ENCODE measurements around the gene POLE4. TPM values are rescaled to one million over a fixed set of nuclear protein-coding genes. Genes with fewer than 3 reads are reported as not detected.

POLE4 gene
- polyA plus RNA-seq, 1 of the 3 experiments (the other 2 are of a cell fraction): 42.1 TPM

DNA sequence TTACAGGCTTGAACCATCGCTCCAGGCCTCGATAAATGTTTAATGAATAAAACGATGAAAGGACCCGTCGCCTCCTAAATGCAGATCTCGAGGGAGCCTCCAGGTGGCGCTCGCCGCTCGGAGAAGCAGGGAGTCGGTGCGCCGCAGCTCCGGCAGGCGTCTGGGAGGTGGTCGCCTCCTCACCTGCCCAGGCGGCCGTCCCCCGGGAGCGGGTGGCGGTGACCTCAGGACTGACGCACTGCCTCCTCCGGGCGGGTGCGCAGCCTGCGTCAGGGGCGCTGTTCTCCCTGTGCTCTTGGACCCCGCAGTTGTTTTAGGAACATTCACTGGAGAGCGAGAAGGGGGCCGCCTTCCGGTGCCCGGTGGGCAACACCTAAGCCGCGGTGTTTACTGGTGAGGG, 38.6 kb upstream of the POLE4 start (continued):
- no peak for TF ChIP-seq TEAD4 (IDR thresholded peaks at IDR 0.05; ENCODE audit: borderline replicate concordance, insufficient read depth)
- peak; percentile 77 for TF ChIP-seq SMC3 (IDR thresholded peaks at IDR 0.05; ENCODE audit: low read depth, low read length)
- no peak for TF ChIP-seq NRF1 (IDR thresholded peaks at IDR 0.05; ENCODE audit: low read depth, low read length)
- no peak for TF ChIP-seq EZH2phosphoT487 (IDR thresholded peaks at IDR 0.05; ENCODE audit: borderline replicate concordance, low read depth)
- no peak for TF ChIP-seq MEF2A (IDR thresholded peaks at IDR 0.05; ENCODE audit: borderline replicate concordance, low read depth)
- TF ChIP-seq GATA2 (CRISPR knock-in tag; IDR thresholded peaks at IDR 0.05): no peak

DNA sequence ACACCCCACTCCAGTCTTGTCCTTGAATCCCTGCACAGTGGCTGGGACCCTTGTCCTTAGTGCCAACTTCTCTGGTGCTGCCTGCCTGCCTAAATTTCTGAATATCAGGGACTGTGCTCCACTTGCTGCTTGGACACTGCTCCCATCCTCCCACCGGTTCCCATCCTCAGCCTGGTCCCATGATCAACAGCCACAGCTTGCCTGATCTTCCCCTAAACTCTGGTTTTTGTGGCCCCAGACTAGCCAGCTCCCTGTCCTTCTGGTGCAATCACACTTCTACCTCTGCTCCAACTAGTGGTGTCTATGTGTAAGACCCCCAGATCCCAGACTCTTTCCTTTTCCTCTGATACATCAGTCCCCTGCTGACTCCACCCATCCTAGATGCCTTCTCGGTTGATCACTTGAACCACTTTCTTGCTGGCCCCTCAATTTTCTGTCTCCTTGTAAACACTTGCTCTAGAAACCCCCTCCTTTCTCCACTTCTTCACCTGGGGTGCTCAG, 37.2 kb upstream of the POLE4 start:
- 97% methylated on average over 2 of the region's 2 CpGs for WGBS (ENCODE audit: low lambda C conversion rate)
- H4K20me1 ChIP-seq (ENCODE audit: insufficient read depth): no peaks in the 10 kb centered on the region
- no peaks in the 10 kb centered on the region for H3K27me3 ChIP-seq (ENCODE audit: insufficient read depth)
- no peaks in the 10 kb centered on the region for H3K36me3 ChIP-seq (replicated peaks in 1 of 2; ENCODE audit: control insufficient read depth in 1 of 2, insufficient read depth in 2 of 2, low read length in 1 of 2)
- CTCF ChIA-PET: interaction anchor here (0.6 to 4.4 kb wide), 10 partner anchors 9 to 279 kb away, joined by 3 to 33 read pairs (median 10); partner anchors contain the start of gene TACR1
- TF ChIP-seq ZBTB33 (IDR thresholded peaks at IDR 0.05; ENCODE audit: borderline replicate concordance, low read depth): no peak
- TF ChIP-seq NFIC (IDR thresholded peaks at IDR 0.05; ENCODE audit: borderline replicate concordance): no peak
- TF ChIP-seq MEF2A (IDR thresholded peaks at IDR 0.05; ENCODE audit: borderline replicate concordance, low read depth): no peak
- no peak for TF ChIP-seq MXI1 (IDR thresholded peaks at IDR 0.05; ENCODE audit: low read depth, low read length)
- TF ChIP-seq RXRA (IDR thresholded peaks at IDR 0.05; ENCODE audit: borderline replicate concordance, low read depth): no peak
- TF ChIP-seq EZH2phosphoT487 (IDR thresholded peaks at IDR 0.05; ENCODE audit: borderline replicate concordance, low read depth): no peak
- no peak for TF ChIP-seq IRF3 (IDR thresholded peaks at IDR 0.05; ENCODE audit: low read depth, low read length)
- no peak for TF ChIP-seq PBX3 (IDR thresholded peaks at IDR 0.05)
- H3K9me2 ChIP-seq: no peaks in the 10 kb centered on the region
- DNase-seq: no peak
- H3F3A ChIP-seq (replicated peaks; ENCODE audit: insufficient read depth): no peaks in the 10 kb centered on the region
- POLR2A ChIA-PET: no interaction called here
- H3K27ac ChIP-seq (ENCODE audit: low read depth in 2 of 2, low read length in 1 of 2): no peak overlapping the region
- H3K4me3 ChIP-seq (ENCODE audit: low read depth in 2 of 2, low read length in 1 of 2): no peak overlapping the region
- no peaks in the 10 kb centered on the region for H3K9me3 ChIP-seq
- no peaks in the 10 kb centered on the region for H3K79me2 ChIP-seq (ENCODE audit: insufficient read depth)
- no peak overlapping the region for H3K4me2 ChIP-seq
- no peaks in the 10 kb centered on the region; a peak in 1 of 4 replicates for H3K4me1 ChIP-seq (ENCODE audit: control insufficient read depth in 1 of 2, insufficient read depth in 2 of 2, low read depth in 1 of 2, low read length in 1 of 2)
- no peak overlapping the region for H2AFZ ChIP-seq (ENCODE audit: low read depth)
- H3K9ac ChIP-seq: no peak overlapping the region
